Measurements from ENCODE around the gene TMEM225B.

The TMEM225B gene

DNA sequence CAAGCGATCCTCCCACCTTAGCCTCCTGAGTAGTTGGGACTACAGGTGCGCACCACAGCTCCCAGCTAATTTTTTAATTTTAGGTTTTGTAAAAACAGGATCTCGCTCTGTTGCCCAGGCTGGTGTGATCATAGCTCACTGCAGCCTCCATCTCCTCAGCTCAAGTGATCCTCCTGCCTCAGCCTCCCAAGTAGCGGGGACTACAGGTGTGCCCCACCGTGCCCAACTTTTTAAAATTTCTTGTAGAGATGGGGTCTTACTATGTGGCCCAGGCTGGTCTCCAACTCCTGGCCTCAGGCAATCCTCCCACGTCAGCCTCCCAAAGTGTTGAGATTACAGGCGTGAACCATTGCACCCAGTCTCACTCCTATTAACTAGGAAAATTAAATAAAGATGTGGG lies 7.5 kb downstream of the TMEM225B start:
- TF ChIP-seq GATA2 (IDR thresholded peaks at IDR 0.05; ENCODE audit: low read depth, low read length) = no peak

DNA sequence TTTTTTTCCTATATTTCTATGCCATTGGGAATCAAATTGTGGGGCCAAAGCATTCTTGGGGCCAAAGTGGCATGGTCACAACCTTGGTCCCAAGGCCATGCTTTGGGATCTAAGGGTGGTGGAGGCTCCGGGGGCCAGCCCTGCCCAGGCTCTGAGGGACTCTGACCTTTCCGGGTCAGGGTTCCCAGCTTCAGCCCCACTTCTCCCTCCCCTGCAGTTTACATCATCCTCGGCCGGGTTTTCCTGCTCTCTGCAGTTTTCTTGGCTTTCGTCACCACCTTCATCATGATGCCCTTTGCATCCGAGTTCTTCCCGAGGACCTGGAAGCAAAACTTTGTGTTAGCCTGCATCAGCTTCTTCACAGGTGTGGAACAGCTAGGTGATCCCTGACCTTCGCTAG lies 8.5 kb downstream of the TMEM225B start:
- TF ChIP-seq GATA3 (IDR thresholded peaks at IDR 0.05; ENCODE audit: low read depth, low read length) = no peak
- TF ChIP-seq GATA2 (IDR thresholded peaks at IDR 0.05; ENCODE audit: low read depth, low read length) = no peak

DNA sequence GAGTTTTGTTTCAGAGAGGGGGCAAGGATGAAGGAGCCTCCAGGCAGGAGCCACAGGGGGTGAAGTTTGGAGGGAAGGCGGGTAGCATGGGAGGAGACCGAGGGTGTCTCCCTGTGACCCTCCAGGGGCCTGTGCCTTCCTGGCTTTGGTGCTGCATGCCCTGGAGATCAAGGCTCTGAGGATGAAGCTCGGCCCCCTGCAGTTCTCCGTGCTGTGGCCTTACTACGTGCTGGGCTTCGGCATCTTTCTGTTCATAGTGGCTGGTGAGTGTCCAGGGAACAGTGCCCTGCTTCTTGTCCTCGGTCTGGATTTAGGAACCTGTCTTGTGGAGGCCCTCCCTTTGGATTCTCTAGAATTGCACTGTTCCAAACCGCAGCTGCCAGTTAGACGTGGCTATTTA lies 9.5 kb downstream of the TMEM225B start:
- TF ChIP-seq GATA2 (IDR thresholded peaks at IDR 0.05; ENCODE audit: low read depth, low read length) (no peak), GATA3 (IDR thresholded peaks at IDR 0.05; ENCODE audit: low read depth, low read length) (no peak)

DNA sequence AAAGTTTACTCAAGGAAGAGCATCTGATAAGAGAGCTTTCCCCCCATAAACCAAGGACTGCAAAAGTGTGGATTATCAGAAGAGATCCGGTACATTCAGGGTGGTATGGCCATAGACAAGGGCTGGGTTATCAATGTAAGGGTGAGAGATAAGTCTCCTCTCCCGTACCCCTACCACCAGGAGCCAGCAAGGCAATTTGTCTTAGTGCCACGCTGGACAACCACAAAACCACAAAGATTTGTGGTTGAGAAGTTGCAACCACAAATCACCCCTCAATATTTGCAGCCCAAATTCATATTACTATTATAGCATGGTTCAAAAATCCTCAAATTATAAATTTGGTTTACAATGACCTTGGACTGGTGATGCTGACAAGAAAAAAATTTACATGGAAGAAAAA lies 16.4 kb downstream of the TMEM225B start:
- TF ChIP-seq GATA3 (IDR thresholded peaks at IDR 0.05; ENCODE audit: low read depth, low read length) (no peak), GATA2 (IDR thresholded peaks at IDR 0.05; ENCODE audit: low read depth, low read length) (no peak)

DNA sequence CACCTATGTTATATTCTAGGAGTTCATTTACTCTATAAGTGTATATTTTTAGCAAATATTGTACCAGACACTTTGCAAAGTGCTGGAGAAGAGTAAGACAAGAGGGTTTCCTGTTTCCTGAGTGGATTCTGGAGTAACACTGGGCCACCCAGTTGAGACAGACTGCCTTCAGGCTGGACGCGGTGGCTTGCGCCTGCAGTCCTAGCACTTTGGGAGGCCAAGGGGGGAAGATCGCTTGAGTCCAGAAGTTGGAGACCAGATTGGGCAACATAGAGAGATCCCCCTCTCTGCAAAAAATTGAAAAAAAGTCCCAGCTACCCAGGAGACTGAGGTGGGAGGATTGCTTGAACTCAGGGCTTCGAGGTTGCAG lies 17.9 kb downstream of the TMEM225B start:
- TF ChIP-seq GATA2 (IDR thresholded peaks at IDR 0.05; ENCODE audit: low read depth, low read length) (no peak), GATA3 (IDR thresholded peaks at IDR 0.05; ENCODE audit: low read depth, low read length) (no peak)

DNA sequence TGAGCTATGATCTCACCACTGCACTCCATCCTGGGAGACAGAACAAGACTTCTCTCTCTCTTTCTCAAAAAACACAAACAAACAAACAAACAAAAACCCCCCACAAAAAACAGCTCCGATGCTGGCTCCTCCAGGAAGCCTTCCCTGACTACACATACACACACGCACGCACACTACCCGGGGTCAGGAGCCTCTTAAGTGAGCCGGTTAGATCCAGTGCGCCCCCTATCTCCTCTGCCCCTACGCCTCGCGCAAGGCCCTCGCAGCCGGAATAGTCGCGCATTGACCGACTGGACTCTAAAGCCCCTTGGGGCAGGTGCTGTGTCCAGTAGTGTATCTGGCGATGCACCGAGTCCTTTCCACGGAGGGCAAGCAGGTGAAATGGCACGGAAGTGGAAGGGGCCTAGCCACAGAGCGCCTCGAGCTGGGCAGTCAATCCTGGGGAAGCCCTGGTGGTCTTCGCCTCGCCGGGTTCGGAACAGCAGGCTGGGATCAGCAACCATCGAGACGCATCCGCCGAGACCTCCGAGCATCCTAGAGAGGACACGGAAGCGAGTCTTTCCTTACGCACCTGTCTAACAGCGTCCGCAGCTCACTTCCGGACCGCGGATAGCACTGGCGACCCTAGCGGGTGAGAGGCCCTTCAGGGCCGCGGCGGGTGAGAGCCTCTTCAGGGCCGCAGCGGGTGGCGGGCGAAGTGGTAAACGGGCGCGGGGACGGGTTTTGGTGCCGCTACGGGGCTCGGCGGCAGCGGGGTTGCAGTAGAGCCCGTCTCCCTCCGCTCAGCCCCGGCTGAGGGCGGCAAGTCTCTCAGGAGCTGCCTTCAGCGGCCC lies 18.5 kb downstream of the TMEM225B start, which contains the start of gene ZSCAN25:
TSS of gene ZSCAN25 (plus strand) at position 588 of the 833 bp plus-strand sequence. CDS start 2,661 bp downstream, outside the sequence.
- TF ChIP-seq GATA2 (IDR thresholded peaks at IDR 0.05; ENCODE audit: low read depth, low read length) (no peak), GATA3 (IDR thresholded peaks at IDR 0.05; ENCODE audit: low read depth, low read length) (no peak)

DNA sequence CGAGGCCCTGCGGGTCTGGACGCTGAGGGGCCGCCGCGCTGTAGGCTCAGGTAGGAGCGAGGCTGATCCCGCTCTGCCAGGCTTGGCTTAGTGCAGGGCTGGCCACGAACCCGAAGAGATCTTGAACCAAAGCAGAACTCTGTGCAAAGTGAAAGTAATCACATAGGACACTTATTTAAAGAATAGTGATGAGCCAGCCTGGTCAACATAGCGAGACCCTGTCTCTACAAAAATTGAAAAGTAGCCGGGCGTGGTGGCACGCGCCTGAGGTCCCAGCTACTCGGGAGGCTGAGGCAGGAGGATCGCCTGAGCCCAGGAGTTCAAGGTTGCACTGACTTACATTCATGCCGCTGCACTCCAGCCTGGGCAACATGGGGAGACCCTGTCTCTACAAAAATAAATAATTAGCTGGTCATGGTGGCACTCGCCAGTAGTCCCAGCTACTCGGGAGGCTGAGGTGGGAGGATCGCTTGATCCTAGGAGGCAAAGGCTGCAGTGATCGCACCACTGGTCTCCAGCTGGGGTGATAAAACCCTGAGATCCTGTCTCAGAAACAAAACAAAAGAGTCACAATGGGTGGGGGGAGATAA lies 19.2 kb downstream of the TMEM225B start:
- TF ChIP-seq GATA2 (IDR thresholded peaks at IDR 0.05; ENCODE audit: low read depth, low read length) (no peak), GATA3 (IDR thresholded peaks at IDR 0.05; ENCODE audit: low read depth, low read length) (no peak)

DNA sequence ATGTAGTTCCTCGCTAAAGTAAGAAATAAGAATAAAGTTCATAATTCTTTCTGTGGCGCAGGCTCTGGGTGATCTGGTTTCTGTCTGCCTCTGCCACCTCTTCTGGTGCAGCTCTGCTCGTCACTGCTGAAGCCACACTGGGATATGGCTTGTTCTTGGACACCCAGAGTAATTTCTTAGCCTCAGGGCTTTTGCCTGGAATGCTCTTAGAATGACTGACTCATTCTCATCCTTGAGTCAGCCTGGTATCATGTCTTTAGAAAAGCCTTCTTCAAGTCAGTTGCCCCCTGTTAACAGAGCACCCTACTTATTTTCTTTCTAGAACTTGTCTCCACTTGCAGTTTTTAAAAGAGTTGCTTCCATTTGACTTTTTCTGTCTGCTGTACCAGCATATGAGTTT lies 20.7 kb downstream of the TMEM225B start:
- TF ChIP-seq GATA2 (IDR thresholded peaks at IDR 0.05; ENCODE audit: low read depth, low read length) (no peak), GATA3 (IDR thresholded peaks at IDR 0.05; ENCODE audit: low read depth, low read length) (no peak)

DNA sequence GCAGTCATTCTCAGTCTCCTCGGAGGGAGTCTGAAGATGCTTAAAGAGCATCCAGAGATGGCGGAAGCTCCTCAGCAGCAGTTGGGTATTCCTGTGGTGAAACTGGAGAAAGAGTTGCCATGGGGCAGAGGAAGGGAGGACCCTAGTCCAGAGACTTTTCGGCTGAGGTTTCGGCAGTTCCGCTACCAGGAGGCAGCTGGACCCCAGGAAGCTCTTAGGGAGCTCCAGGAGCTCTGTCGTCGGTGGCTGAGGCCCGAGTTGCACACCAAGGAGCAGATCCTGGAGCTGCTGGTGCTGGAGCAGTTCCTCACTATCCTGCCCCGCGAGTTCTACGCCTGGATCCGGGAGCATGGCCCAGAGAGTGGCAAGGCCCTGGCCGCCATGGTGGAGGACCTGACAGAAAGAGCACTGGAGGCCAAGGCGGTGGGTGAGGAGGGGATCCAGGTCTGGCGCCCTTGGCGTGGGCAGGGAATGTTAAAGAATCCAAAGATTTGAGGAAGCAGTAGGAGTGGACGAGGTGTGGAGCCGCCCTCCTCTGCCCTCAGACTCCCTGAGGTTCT lies 21.6 kb downstream of the TMEM225B start:
- TF ChIP-seq GATA3 (IDR thresholded peaks at IDR 0.05; ENCODE audit: low read depth, low read length) = no peak
- no peak for TF ChIP-seq GATA2 (IDR thresholded peaks at IDR 0.05; ENCODE audit: low read depth, low read length)

DNA sequence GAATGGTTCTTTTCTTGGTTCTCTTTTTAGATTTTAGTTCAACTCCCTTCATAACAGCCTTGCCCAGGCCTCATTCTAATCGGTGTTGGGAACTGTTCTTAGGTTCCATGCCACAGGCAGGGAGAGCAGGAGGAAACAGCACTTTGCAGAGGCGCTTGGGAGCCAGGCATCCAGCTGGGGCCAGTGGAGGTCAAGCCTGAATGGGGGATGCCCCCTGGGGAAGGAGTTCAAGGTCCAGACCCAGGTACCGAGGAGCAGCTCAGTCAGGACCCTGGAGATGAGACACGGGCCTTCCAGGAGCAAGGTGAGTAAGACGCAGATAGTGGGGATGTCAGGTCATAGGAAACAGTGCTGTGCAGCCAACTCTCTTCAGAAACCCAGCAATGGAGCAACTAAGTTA lies 23.2 kb downstream of the TMEM225B start:
- TF ChIP-seq GATA2 (IDR thresholded peaks at IDR 0.05; ENCODE audit: low read depth, low read length) (no peak), GATA3 (IDR thresholded peaks at IDR 0.05; ENCODE audit: low read depth, low read length) (no peak)

DNA sequence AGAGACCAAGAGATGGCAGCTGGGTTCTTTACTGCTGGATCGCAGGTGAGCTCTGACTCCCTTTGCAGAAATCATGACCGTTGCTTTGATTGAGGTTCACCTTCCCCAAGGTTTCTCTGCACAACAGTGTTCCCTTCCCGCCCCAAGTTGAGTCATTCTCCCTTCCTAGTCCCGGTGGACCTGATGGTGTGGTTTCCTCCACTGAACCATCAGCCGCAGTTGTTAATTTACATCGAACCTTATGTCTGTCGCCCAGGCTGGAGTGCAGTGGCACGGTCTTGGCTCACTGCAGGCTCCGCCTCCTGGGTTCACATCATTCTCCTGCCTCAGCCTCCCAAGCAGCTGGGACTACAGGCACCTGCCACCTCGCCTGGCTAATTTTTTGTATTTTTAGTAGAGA lies 24.5 kb downstream of the TMEM225B start:
- TF ChIP-seq GATA2 (IDR thresholded peaks at IDR 0.05; ENCODE audit: low read depth, low read length) (no peak), GATA3 (IDR thresholded peaks at IDR 0.05; ENCODE audit: low read depth, low read length) (no peak)

DNA sequence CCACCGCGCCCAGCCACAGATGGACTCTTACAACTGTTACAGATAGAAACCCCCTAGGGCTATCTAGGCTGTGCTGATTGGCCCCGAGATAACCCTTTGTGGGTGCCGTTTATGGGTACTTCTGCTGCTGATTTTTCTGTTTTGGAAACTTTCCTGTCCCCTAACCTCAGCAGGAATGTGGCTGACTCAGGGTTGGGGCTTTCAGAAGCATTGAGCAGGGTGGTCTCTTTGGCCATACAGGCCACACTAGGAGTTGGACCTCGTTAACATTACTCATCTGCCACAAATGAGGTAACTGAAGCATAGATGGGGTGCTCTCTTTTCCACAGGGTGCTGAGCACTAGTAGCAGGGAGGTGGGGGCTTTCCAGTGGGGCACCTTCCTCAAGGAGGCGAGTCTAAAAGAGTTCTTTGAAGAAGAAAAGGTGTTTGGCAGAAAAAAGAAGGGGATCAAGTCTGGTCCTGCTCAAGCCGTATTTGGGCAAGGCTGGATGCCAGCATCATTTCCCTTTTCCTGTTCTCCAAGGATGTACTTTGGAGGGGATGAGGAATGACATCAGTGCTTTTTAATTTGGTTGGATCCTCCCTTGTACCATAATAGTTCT lies 25.1 kb downstream of the TMEM225B start:
- TF ChIP-seq GATA2 (IDR thresholded peaks at IDR 0.05; ENCODE audit: low read depth, low read length) (no peak), GATA3 (IDR thresholded peaks at IDR 0.05; ENCODE audit: low read depth, low read length) (no peak)

DNA sequence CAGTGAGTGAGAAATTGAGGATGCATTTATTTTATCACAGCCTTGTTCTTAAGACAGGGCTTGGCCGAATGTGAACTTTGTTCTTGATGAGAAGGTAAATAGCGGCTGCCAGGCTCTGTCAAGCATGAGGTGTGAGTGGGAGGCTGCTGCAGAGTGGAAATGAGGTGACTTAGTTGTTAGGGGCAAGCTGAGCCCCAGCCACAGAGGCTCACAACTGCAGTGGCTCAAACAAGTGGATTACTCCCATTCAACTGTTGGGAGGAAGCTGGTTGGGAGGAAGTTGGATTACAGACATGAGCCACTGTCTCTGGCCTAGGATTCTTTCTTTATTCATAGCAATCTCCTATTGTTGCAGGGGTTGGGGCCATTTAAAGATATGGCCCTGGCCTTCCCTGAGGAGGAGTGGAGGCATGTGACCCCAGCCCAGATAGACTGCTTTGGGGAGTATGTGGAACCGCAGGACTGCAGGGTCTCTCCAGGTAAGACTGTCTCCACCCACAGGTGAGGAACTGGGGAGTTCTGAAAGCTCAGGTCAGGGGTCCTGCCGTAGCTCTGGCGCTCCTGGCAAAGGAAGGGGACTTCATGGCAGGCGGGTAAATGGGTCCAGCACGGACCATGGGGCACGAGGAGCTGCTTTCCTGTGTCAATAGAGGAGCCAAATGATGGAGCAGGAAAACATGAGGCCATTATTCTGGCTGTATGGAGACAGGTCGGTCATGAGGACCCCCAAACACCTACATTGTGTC lies 25.8 kb downstream of the TMEM225B start:
- TF ChIP-seq GATA3 (IDR thresholded peaks at IDR 0.05; ENCODE audit: low read depth, low read length) (no peak), GATA2 (IDR thresholded peaks at IDR 0.05; ENCODE audit: low read depth, low read length) (no peak)

DNA sequence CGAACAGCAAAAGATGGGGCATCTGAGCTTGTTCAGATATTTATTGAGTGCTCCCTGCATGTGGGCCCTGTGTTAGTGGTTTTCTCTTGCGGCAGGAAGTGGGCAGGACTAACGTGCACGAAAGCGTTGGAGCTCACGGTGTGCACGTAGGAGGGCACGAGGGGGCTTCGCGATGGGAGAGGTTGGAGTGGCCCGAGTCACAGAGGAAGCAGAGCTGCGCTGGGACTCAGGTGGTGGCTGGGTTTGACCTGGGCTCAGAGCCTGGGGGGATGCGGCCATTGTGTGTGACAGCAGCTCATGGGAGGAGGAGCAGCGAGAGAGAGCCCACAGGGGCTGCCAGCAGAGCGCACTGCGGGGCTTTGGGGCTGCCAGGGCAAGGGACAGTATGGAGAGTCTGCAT lies 26.4 kb downstream of the TMEM225B start:
- no peak for TF ChIP-seq GATA3 (IDR thresholded peaks at IDR 0.05; ENCODE audit: low read depth, low read length)
- TF ChIP-seq GATA2 (IDR thresholded peaks at IDR 0.05; ENCODE audit: low read depth, low read length) = no peak
